AML-193 (cell line): Measurements from ENCODE around the gene PTPN23.

ENCODE experiments used
- DNase-seq, 2 experiments: peaks; one replicate each; lab custom pipeline; 2025; lab: John Stamatoyannopoulos, UW

PTPN23 gene

DNA sequence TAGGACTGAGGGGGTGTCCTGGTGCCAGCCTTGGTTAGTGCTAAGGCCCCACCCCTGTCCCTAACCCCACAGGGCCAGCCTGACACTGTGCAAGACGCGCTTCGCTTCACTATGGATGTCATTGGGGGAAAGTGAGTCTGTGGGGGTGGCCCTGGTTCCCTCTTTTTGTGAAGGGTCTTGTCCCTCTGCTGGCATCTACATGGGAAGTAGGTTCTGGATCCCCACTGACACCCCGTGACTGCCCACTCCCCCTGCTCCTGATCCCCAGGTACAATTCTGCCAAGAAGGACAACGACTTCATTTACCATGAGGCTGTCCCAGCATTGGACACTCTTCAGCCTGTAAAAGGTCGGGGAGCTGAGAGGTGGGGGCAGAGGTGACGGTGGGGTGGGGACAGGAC lies 26.4 kb downstream of the PTPN23 start:
- no peak for DNase-seq

GRCh38 chr3:47407896-47408838 lies 27.3 kb downstream of the PTPN23 start:
- DNase-seq: no peak

DNA sequence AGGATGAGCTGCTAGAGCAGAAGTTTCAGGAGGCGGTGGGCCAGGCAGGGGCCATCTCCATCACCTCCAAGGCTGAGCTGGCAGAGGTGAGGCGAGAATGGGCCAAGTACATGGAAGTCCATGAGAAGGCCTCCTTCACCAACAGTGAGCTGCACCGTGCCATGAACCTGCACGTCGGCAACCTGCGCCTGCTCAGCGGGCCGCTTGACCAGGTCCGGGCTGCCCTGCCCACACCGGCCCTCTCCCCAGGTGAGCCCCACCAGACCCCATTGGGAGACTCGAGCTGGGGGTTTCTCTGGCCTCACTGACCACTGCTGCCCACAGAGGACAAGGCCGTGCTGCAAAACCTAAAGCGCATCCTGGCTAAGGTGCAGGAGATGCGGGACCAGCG lies 28.0 kb downstream of the PTPN23 start:
- no peak for DNase-seq

- no peak for DNase-seq
These were observed 28.5 kb downstream of the PTPN23 start for GRCh38 chr3:47409284-47409683.

DNA sequence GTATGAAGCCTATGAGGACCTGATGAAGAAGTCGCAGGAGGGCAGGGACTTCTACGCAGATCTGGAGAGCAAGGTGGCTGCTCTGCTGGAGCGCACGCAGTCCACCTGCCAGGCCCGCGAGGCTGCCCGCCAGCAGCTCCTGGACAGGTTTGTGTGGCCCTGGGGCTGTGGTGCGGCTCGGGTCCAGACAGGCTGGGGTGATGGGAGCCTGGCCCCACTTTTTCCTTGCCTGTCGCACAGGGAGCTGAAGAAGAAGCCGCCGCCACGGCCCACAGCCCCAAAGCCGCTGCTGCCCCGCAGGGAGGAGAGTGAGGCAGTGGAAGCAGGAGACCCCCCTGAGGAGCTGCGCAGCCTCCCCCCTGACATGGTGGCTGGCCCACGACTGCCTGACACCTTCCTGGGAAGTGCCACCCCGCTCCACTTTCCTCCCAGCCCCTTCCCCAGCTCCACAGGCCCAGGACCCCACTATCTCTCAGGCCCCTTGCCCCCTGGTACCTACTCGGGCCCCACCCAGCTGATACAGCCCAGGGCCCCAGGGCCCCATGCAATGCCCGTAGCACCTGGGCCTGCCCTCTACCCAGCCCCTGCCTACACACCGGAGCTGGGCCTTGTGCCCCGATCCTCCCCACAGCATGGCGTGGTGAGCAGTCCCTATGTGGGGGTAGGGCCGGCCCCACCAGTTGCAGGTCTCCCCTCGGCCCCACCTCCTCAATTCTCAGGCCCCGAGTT lies 29.0 kb downstream of the PTPN23 start:
- no peak for DNase-seq

GRCh38 chr3:47410417-47410720 lies 29.5 kb downstream of the PTPN23 start:
- DNase-seq: no peak

DNA sequence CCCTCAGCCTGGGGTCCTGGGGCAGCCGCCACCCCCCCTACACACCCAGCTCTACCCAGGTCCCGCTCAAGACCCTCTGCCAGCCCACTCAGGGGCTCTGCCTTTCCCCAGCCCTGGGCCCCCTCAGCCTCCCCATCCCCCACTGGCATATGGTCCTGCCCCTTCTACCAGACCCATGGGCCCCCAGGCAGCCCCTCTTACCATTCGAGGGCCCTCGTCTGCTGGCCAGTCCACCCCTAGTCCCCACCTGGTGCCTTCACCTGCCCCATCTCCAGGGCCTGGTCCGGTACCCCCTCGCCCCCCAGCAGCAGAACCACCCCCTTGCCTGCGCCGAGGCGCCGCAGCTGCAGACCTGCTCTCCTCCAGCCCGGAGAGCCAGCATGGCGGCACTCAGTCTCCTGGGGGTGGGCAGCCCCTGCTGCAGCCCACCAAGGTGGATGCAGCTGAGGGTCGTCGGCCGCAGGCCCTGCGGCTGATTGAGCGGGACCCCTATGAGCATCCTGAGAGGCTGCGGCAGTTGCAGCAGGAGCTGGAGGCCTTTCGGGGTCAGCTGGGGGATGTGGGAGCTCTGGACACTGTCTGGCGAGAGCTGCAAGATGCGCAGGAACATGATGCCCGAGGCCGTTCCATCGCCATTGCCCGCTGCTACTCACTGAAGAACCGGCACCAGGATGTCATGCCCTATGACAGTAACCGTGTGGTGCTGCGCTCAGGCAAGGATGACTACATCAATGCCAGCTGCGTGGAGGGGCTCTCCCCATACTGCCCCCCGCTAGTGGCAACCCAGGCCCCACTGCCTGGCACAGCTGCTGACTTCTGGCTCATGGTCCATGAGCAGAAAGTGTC lies 30.2 kb downstream of the PTPN23 start:
- no peak for DNase-seq

DNA sequence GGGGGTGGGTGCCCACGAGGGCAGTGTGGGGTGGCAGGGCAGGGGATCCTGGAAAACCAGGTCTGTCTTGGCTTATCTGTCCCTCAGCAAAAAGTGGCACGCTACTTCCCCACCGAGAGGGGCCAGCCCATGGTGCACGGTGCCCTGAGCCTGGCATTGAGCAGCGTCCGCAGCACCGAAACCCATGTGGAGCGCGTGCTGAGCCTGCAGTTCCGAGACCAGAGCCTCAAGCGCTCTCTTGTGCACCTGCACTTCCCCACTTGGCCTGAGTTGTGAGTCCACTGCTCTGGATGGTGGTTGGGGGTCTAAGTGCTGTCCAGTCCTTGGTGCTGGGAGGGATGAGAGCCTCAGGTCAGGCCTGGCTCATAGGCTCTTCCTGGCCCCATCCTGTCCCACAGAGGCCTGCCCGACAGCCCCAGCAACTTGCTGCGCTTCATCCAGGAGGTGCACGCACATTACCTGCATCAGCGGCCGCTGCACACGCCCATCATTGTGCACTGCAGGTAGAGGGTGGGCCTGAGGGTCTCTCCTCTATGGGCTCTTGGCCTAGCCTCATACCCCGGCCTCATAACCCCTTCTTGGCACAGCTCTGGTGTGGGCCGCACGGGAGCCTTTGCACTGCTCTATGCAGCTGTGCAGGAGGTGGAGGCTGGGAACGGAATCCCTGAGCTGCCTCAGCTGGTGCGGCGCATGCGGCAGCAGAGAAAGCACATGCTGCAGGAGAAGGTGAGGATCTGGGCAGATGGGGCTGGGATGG lies 31.1 kb downstream of the PTPN23 start:
- DNase-seq: no peak

GRCh38 chr3:47412453-47412756 lies 31.6 kb downstream of the PTPN23 start:
- no peak for DNase-seq

- no peak for DNase-seq
These were observed 32.2 kb downstream of the PTPN23 start for GRCh38 chr3:47412842-47413520.

DNA sequence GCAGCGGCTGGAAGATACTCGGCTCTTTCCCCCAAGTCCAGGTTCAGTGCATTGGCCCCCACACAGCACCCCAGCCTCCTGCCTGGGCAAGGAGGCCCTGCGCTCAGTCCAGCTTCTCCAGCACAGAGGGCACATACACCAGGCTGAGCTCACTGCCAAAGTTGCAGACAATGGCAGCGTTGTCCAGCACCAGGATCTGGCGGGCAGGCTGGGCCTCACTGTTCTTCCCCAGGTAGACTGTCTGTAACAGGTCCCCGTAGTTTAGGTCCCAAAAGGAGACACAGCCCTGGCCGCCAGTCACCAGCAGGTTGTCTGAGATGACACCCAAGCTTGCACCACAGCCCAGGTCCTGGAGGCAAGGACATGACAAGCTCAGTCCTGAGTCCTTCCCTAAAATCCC lies 32.9 kb downstream of the PTPN23 start:
- DNase-seq: no peak

DNA sequence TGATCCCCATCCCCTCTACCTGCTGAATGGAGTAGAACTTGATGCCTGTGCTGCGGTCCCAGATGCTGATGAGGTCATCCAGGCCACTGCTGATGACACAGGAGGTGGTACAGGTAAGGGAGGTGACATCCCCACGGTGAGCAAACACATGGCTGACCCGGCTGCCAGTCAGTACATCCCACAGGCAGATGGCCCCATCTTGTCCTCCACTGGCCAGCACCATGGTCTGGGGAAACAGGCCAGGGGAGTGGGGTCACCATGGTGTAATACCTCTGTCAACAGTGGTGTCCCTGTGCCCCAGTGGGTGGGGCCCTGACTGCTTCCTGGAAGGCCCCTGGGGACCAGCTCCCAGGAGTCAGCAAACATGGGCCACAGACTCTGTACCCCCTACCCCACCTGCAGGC lies 33.3 kb downstream of the PTPN23 start:
- no peak for DNase-seq

DNA sequence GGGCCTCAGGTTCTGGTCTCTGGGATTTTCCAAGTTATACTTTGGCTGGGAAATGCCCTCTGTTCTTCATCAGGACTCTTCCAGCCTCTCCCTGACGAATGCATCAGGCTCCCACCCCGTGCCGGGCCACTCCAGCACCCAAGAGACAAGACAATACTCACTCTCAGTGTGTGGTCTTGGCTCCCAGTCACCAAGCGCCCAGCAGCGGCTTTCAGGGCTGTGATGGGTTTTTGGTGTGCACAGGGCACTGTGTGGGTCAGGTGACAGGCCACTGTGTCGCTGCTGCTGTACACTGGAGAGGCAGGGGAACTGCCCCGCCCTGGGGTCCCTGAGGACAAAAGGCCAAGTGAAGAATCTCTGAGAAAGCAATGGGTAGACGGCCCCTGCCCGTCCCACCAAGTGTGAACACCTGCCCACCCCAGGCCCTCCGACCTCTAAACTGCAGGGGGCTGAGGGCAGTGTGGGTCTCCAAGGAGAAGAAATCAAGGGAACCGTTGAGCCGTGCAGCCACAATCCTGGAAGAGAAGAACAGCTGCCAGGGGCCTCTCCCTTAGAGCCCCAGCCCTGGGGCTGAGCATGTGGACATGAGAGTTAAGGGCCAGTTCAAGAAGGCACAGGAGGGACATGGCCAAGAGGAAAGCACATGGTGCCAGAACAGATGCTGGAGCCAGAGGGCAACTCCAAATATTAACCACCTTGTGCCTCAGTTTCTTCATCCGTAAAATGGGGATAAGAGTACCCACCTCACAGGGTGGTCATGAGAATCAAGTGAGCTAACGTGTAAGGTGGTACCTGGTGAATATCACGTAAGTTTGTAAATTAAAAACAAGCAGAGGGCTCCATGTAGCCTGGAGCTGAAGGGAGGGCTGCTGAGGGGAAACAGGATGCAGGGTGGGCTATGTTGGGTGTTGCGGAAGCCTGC lies 34.1 kb downstream of the PTPN23 start:
- no peak for DNase-seq

- DNase-seq: no peak
These were observed 35.2 kb downstream of the PTPN23 start for GRCh38 chr3:47416041-47416440.

- DNase-seq: no peak
These were observed 37.6 kb downstream of the PTPN23 start for GRCh38 chr3:47418167-47419082.

DNA sequence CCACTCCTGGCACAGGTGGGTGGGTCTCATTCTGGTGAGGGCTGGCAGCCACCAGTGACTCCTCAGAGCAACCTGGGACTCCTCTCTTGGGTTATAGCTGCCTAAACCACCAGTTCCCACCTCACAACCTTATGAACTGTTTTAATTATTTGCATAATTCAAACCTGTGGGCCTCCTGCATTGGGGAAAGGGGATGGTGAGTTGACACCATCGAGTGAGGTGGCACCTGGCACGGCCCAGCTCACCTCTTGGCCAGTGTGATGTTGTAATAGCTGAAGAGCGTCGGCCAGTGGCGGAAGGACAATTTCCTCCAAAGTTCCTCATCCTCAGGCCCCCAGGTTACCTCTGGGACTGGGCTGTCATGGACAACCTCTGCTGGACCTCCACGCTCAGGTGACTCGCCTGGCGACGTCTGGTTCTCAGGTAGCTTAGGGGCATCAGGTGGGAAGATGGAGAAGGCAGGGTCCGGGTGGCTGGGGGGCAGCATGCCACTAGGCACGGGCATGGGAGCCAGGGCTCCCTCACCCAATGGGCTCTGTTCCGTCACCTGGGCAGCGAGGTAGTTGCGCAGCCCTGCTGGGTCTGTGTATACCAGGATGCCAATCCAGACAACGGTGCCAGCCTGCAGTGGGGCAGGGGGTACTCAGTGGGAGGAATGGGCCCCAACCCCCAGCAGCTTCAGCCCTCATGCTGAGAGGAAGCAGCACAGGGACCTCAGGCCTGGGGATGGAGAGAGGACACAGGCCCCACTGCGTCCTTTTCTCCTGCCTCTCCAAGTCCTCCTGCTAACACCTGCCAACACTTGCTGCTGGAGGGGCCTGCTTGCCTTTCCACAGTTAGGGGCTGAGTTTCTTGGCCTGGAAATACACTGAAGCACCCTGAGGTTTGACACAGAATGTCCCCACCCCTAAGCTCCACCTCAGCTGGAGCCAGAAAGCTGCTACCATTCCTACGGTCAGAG lies 38.5 kb downstream of the PTPN23 start:
- no peak for DNase-seq

GRCh38 chr3:47420044-47420430 lies 39.2 kb downstream of the PTPN23 start:
- no peak for DNase-seq
